DOHH2 (cell line): ENCODE results near the gene SOWAHA.

Experiments used
- EZH2phosphoT487 ChIP-seq: fragments of 200-600 bp; sonication (generic); IDR thresholded peaks from 2 replicates; pipeline ENCODE4 v1.6.1; 2017; ENCODE audit warnings: borderline replicate concordance, mild to moderate bottlenecking, antibody characterized with exemption, low read length, moderate library complexity, mixed read lengths
- TF ChIP-seq, protein P1 (sequence below): fragments of 200-600 bp; sonication (generic); IDR thresholded peaks from one replicate; pipeline ENCODE4 v1.5.1; 2014; ENCODE audit warnings: antibody characterized with exemption, mild to moderate bottlenecking, low read depth, low read length; ENCODE audit not compliant: poor library complexity, severe bottlenecking

GRCh38 chr5:132865668-132866341 lies 52.7 kb downstream of the SOWAHA start:
- TF ChIP-seq, protein P1, sequence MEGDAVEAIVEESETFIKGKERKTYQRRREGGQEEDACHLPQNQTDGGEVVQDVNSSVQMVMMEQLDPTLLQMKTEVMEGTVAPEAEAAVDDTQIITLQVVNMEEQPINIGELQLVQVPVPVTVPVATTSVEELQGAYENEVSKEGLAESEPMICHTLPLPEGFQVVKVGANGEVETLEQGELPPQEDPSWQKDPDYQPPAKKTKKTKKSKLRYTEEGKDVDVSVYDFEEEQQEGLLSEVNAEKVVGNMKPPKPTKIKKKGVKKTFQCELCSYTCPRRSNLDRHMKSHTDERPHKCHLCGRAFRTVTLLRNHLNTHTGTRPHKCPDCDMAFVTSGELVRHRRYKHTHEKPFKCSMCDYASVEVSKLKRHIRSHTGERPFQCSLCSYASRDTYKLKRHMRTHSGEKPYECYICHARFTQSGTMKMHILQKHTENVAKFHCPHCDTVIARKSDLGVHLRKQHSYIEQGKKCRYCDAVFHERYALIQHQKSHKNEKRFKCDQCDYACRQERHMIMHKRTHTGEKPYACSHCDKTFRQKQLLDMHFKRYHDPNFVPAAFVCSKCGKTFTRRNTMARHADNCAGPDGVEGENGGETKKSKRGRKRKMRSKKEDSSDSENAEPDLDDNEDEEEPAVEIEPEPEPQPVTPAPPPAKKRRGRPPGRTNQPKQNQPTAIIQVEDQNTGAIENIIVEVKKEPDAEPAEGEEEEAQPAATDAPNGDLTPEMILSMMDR: no peak
- no peak for TF ChIP-seq EZH2phosphoT487
